GM13976 (cell line): ENCODE measurements around the gene SSTR5.

ENCODE experiments used
- DNase-seq: peaks from one replicate; pipeline ENCODE4 v3.0.0; 2012; ENCODE audit warnings: low spot score
- CTCF ChIP-seq: IDR thresholded peaks from 2 replicates; pipeline ENCODE4 v1.5.1; 2012; ENCODE audit warnings: borderline replicate concordance, mild to moderate bottlenecking; ENCODE audit not compliant: insufficient read depth; ENCODE audit errors: extremely low read depth, missing control alignments, control extremely low read depth
- in situ Hi-C: fragments of 300-500 bp; cut with MboI; formaldehyde crosslinking; loops from one replicate; pipeline ENCODE4 v1.12.0; 2022; ENCODE audit warnings: low sequenced_read_pairs, mixed read lengths, inconsistent platforms; ENCODE audit not compliant: unreplicated experiment

Gene SSTR5

GRCh38 chr16:1049113-1049975, 23.2 kb upstream of the SSTR5 start:
- in situ Hi-C loops: no loop called here
- no peak for TF ChIP-seq CTCF
- DNase-seq: no peak

- no peak for TF ChIP-seq CTCF
- in situ Hi-C loops: no loop called here
- DNase-seq: no peak
These were observed 22.6 kb upstream of the SSTR5 start for GRCh38 chr16:1049976-1050247.

DNA sequence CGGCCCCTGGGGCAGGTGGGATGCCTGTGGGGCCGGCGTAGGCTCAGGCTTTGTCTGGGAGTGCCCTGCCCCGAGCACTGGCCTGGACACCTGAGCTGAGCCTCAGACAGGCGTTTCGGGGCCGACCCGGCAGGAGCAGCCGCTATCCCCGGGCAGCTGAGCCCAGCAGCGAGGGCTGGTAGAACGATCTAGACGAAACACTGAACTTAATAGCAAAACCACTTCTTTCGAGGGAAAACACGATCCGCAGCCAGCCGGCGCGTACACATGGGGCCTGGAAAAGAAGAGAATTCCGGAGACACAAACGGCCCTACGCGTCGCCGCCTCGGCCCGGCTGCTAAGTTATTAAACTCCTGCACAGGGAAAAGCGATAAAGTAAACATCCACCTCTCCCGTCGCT, 22.0 kb upstream of the SSTR5 start:
- in situ Hi-C loops: no loop called here
- no peak for DNase-seq
- TF ChIP-seq CTCF: no peak

GRCh38 chr16:1050921-1051320, 21.6 kb upstream of the SSTR5 start:
- no peak for DNase-seq
- TF ChIP-seq CTCF: no peak
- in situ Hi-C loops: no loop called here

DNA sequence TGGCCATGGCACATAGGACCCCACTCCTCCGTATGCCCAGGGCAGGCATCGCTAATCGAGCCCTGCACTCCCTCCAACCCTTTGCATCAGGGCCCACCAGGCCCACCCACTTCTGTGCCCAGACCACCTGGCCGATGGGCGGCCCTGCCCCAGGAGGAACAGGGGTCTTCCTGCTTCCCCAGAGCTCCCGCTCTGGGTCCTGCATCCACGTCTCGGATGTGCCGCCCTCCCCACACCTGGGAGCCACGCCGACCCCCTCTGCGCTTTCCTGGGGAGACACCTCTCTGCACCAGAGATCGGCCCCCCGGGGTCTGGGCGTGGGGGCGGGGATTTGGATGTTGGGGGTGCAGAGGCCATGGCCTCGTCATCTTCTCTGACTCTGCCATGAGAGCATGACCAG, 21.1 kb upstream of the SSTR5 start:
- no peak for TF ChIP-seq CTCF
- no peak for DNase-seq
- in situ Hi-C loops: no loop called here

DNA sequence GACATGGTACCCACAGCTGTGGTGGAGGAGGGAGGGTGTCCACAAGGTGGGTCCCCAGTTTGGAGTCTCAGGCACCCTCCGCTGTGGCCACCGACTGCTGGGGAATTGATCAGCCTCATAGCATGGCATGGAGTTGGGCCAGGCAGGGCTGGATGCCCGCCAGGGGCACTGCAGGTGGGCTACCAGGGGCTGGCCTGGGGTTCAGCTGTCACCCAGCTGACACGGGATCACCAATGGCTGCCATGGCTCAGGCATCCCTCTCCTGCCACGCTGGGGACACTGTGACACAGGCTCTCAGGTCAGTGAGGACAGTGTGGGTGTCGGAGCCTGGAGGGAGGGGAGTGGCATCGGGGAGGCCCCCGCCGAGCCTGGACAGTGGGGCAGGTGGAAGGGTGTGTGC, 19.8 kb upstream of the SSTR5 start:
- in situ Hi-C loops: no loop called here
- no peak for TF ChIP-seq CTCF
- DNase-seq: no peak
